ENCODE results near the gene PLAGL1.

Gene PLAGL1

GRCh38 chr6:143957679-143958274 lies 50.3 kb downstream of the PLAGL1 start:
- no peaks in the 10 kb centered on the region for H3K79me2 ChIP-seq (ENCODE audit: insufficient read depth, low read depth)
- H3K4me2 ChIP-seq = no peak overlapping the region
- H3K4me3 ChIP-seq (IDR thresholded peaks at IDR 0.05; ENCODE audit: insufficient read depth, low read depth, low read length) = no peak overlapping the region
- H4K20me1 ChIP-seq (ENCODE audit: insufficient read depth) = no peaks in the 10 kb centered on the region
- no peaks in the 10 kb centered on the region for H3K27me3 ChIP-seq (ENCODE audit: insufficient read depth, low read depth)
- no peaks in the 10 kb centered on the region for H3K4me1 ChIP-seq (ENCODE audit: low read depth, poor library complexity, severe bottlenecking)
- TF ChIP-seq, protein P1, sequence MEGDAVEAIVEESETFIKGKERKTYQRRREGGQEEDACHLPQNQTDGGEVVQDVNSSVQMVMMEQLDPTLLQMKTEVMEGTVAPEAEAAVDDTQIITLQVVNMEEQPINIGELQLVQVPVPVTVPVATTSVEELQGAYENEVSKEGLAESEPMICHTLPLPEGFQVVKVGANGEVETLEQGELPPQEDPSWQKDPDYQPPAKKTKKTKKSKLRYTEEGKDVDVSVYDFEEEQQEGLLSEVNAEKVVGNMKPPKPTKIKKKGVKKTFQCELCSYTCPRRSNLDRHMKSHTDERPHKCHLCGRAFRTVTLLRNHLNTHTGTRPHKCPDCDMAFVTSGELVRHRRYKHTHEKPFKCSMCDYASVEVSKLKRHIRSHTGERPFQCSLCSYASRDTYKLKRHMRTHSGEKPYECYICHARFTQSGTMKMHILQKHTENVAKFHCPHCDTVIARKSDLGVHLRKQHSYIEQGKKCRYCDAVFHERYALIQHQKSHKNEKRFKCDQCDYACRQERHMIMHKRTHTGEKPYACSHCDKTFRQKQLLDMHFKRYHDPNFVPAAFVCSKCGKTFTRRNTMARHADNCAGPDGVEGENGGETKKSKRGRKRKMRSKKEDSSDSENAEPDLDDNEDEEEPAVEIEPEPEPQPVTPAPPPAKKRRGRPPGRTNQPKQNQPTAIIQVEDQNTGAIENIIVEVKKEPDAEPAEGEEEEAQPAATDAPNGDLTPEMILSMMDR (conservative IDR thresholded peaks at IDR 0.05; ENCODE audit: low read depth, low read length) = no peak
- H3K27ac ChIP-seq = no peak overlapping the region
- H2AFZ ChIP-seq (ENCODE audit: low read depth) = no peak overlapping the region
- H3K9ac ChIP-seq = no peak overlapping the region
- H3K36me3 ChIP-seq (ENCODE audit: insufficient read depth) = no peaks in the 10 kb centered on the region

DNA sequence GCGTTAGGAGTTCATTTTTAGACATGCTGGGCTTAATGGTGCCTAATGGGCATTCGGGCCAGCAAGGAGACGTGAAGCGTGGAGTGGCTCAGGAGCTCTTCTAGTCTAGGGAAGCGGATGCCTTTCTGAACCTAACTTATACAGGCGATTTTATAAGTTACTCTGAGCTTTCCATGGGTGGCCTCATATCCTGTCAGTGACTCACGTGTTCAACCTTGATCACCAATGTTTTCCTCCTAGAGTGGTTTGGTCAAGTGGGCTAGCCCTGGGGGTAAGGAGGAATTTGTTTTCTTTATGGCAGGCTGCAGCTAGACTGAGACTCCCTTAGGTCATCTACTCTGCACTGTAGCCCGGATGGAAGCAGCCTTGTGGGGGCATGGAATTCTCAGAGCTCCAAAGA lies 52.1 kb downstream of the PLAGL1 start:
- Histone ChIP-seq H3K27ac (no peak overlapping the region), H3K4me3 (IDR thresholded peaks at IDR 0.05; ENCODE audit: insufficient read depth, low read depth, low read length) (no peak overlapping the region), H3K4me2 (no peak overlapping the region), H3K79me2 (ENCODE audit: insufficient read depth, low read depth) (no peaks in the 10 kb centered on the region), H2AFZ (ENCODE audit: low read depth) (no peak overlapping the region), H4K20me1 (ENCODE audit: insufficient read depth) (no peaks in the 10 kb centered on the region), H3K4me1 (ENCODE audit: low read depth, poor library complexity, severe bottlenecking) (no peaks in the 10 kb centered on the region), H3K9ac (no peak overlapping the region), H3K27me3 (ENCODE audit: insufficient read depth, low read depth) (no peaks in the 10 kb centered on the region), H3K36me3 (ENCODE audit: insufficient read depth) (no peaks in the 10 kb centered on the region)
- TF ChIP-seq, protein P1 (conservative IDR thresholded peaks at IDR 0.05; ENCODE audit: low read depth, low read length) = no peak

GRCh38 chr6:143953922-143954321 lies 54.1 kb downstream of the PLAGL1 start:
- H3K9ac ChIP-seq = no peak overlapping the region
- H4K20me1 ChIP-seq (ENCODE audit: insufficient read depth) = no peaks in the 10 kb centered on the region
- TF ChIP-seq, protein P1 (conservative IDR thresholded peaks at IDR 0.05; ENCODE audit: low read depth, low read length) = no peak
- no peaks in the 10 kb centered on the region for H3K79me2 ChIP-seq (ENCODE audit: insufficient read depth, low read depth)
- no peaks in the 10 kb centered on the region for H3K36me3 ChIP-seq (ENCODE audit: insufficient read depth)
- no peak overlapping the region for H3K27ac ChIP-seq
- no peaks in the 10 kb centered on the region for H3K27me3 ChIP-seq (ENCODE audit: insufficient read depth, low read depth)
- H3K4me3 ChIP-seq (IDR thresholded peaks at IDR 0.05; ENCODE audit: insufficient read depth, low read depth, low read length) = no peak overlapping the region
- no peaks in the 10 kb centered on the region for H3K4me1 ChIP-seq (ENCODE audit: low read depth, poor library complexity, severe bottlenecking)
- H3K4me2 ChIP-seq = no peak overlapping the region
- H2AFZ ChIP-seq (ENCODE audit: low read depth) = no peak overlapping the region

DNA sequence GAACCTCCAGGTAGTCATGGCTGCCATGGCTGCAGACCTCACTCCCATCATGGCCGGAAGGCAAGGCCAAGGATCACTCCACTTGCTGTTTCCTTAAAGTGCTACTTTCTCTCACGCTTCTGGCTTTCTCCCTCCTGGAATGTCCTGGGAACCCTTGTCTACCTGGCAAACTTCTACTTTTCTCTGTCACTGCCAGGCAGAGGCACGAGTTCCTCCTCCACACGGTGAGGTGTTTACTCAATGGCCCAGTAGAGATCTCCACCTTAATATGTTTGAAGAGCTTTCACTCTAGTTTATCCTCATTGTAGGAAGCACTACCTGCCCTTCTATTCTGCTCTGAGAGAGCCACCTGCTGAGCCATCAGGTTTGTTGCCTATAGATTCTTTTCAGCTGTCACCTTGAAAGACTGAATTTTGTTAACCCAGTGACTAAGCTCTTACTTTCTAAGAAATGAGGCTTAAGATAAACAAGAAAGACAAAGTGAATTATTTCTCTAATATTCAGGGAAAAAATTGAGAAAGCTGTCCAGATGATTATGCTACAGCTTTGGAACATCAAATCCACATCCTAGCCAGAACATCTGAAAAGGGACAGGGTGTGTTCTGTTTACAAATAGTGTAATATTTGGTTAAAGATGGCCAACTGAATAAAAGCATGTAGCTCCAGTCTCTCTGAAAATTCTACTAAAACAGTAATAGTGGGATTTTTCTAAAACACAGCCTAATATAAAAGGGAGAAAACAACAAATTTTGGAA lies 54.9 kb downstream of the PLAGL1 start:
- H2AFZ ChIP-seq (ENCODE audit: low read depth) = no peak overlapping the region
- no peaks in the 10 kb centered on the region for H4K20me1 ChIP-seq (ENCODE audit: insufficient read depth)
- no peak overlapping the region for H3K4me2 ChIP-seq
- H3K9ac ChIP-seq = no peak overlapping the region
- no peak overlapping the region for H3K4me3 ChIP-seq (IDR thresholded peaks at IDR 0.05; ENCODE audit: insufficient read depth, low read depth, low read length)
- no peaks in the 10 kb centered on the region for H3K4me1 ChIP-seq (ENCODE audit: low read depth, poor library complexity, severe bottlenecking)
- H3K27me3 ChIP-seq (ENCODE audit: insufficient read depth, low read depth) = no peaks in the 10 kb centered on the region
- H3K36me3 ChIP-seq (ENCODE audit: insufficient read depth) = no peaks in the 10 kb centered on the region
- no peaks in the 10 kb centered on the region for H3K79me2 ChIP-seq (ENCODE audit: insufficient read depth, low read depth)
- H3K27ac ChIP-seq = no peak overlapping the region
- TF ChIP-seq, protein P1 (conservative IDR thresholded peaks at IDR 0.05; ENCODE audit: low read depth, low read length) = no peak

Data from KMS-11 (cell line).